ENCODE measurements around the gene EGFR.

EGFR gene

GRCh38 chr7:55198634-55199392, 180.0 kb downstream of the EGFR start:
- Histone ChIP-seq H3K27me3 (ENCODE audit: control insufficient read depth, insufficient read depth, low read length) (no peaks in the 10 kb centered on the region), H3K9ac (ENCODE audit: low read length) (no peak overlapping the region), H3K27ac (ENCODE audit: low read length) (no peak overlapping the region), H3K36me3 (ENCODE audit: control insufficient read depth, low read depth, low read length) (no peaks in the 10 kb centered on the region), H3K4me1 (ENCODE audit: control insufficient read depth, low read depth, low read length) (peaks cover under 1% of the 10 kb centered on the region), H3K4me3 (ENCODE audit: low read length) (no peak overlapping the region), H3K9me3 (ENCODE audit: control insufficient read depth, low read depth, low read length) (no peaks in the 10 kb centered on the region)

GRCh38 chr7:55199418-55199817, 180.6 kb downstream of the EGFR start:
- no peaks in the 10 kb centered on the region for H3K27me3 ChIP-seq (ENCODE audit: control insufficient read depth, insufficient read depth, low read length)
- H3K9ac ChIP-seq (ENCODE audit: low read length), result no peak overlapping the region
- no peak overlapping the region for H3K27ac ChIP-seq (ENCODE audit: low read length)
- no peaks in the 10 kb centered on the region for H3K4me1 ChIP-seq (ENCODE audit: control insufficient read depth, low read depth, low read length)
- H3K4me3 ChIP-seq (ENCODE audit: low read length), result no peak overlapping the region
- peaks cover 3% of the 10 kb centered on the region for H3K36me3 ChIP-seq (ENCODE audit: control insufficient read depth, low read depth, low read length)
- H3K9me3 ChIP-seq (ENCODE audit: control insufficient read depth, low read depth, low read length), result no peaks in the 10 kb centered on the region

DNA sequence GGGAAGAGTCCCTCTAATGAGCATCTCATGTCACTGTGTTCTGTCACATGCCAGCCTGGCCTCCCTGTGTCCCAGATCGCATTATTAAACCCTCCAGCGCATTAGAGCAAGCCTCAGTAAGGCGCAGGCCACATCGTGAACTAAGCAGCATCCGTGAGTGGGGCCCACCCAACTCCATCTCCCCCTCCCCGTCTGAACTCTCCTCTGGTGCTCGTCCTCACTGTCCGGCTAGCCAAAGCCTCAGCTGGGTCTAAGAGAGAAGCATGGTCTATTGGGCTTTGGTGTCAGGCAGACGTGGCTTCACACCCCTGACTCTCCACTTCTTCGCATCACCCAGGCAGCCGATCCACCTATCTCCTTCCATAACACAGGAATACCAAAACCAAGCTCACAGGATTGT, 181.6 kb downstream of the EGFR start:
- no peak overlapping the region for H3K4me3 ChIP-seq (ENCODE audit: low read length)
- H3K9ac ChIP-seq (ENCODE audit: low read length), result no peak overlapping the region
- no peaks in the 10 kb centered on the region for H3K9me3 ChIP-seq (ENCODE audit: control insufficient read depth, low read depth, low read length)
- H3K4me1 ChIP-seq (ENCODE audit: control insufficient read depth, low read depth, low read length), result no peaks in the 10 kb centered on the region
- no peak overlapping the region for H3K27ac ChIP-seq (ENCODE audit: low read length)
- H3K27me3 ChIP-seq (ENCODE audit: control insufficient read depth, insufficient read depth, low read length), result no peaks in the 10 kb centered on the region
- peaks cover 3% of the 10 kb centered on the region for H3K36me3 ChIP-seq (ENCODE audit: control insufficient read depth, low read depth, low read length)

GRCh38 chr7:55202150-55202913, 183.5 kb downstream of the EGFR start:
- H3K9ac ChIP-seq (ENCODE audit: low read length), result no peak overlapping the region
- H3K4me3 ChIP-seq (ENCODE audit: low read length), result no peak overlapping the region
- peaks cover 3% of the 10 kb centered on the region for H3K36me3 ChIP-seq (ENCODE audit: control insufficient read depth, low read depth, low read length)
- no peaks in the 10 kb centered on the region for H3K9me3 ChIP-seq (ENCODE audit: control insufficient read depth, low read depth, low read length)
- H3K4me1 ChIP-seq (ENCODE audit: control insufficient read depth, low read depth, low read length), result no peaks in the 10 kb centered on the region
- no peaks in the 10 kb centered on the region for H3K27me3 ChIP-seq (ENCODE audit: control insufficient read depth, insufficient read depth, low read length)
- H3K27ac ChIP-seq (ENCODE audit: low read length), result no peak overlapping the region

DNA sequence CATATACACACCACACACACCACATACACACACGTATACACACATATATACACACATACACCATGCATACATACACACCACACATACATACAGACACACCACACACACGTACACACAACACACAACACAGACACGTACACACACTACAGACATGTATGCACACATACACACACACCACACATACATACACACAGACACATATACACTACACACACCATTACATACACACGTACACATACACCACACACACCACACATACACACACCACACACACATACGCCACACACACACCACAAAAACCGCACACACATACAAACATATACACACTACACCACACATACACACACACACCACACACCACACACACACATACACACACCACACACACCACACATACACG, 184.5 kb downstream of the EGFR start:
- no peaks in the 10 kb centered on the region for H3K4me1 ChIP-seq (ENCODE audit: control insufficient read depth, low read depth, low read length)
- no peak overlapping the region for H3K4me3 ChIP-seq (ENCODE audit: low read length)
- H3K9ac ChIP-seq (ENCODE audit: low read length), result no peak overlapping the region
- H3K9me3 ChIP-seq (ENCODE audit: control insufficient read depth, low read depth, low read length), result no peaks in the 10 kb centered on the region
- peaks cover 3% of the 10 kb centered on the region for H3K36me3 ChIP-seq (ENCODE audit: control insufficient read depth, low read depth, low read length)
- H3K27me3 ChIP-seq (ENCODE audit: control insufficient read depth, insufficient read depth, low read length), result no peaks in the 10 kb centered on the region
- no peak overlapping the region for H3K27ac ChIP-seq (ENCODE audit: low read length)

GRCh38 chr7:55205124-55205955, 186.5 kb downstream of the EGFR start:
- H3K36me3 ChIP-seq (ENCODE audit: control insufficient read depth, low read depth, low read length), result peaks cover 3% of the 10 kb centered on the region
- no peak overlapping the region for H3K4me3 ChIP-seq (ENCODE audit: low read length)
- no peaks in the 10 kb centered on the region for H3K9me3 ChIP-seq (ENCODE audit: control insufficient read depth, low read depth, low read length)
- no peaks in the 10 kb centered on the region for H3K27me3 ChIP-seq (ENCODE audit: control insufficient read depth, insufficient read depth, low read length)
- H3K9ac ChIP-seq (ENCODE audit: low read length), result no peak overlapping the region
- no peaks in the 10 kb centered on the region for H3K4me1 ChIP-seq (ENCODE audit: control insufficient read depth, low read depth, low read length)
- no peak overlapping the region for H3K27ac ChIP-seq (ENCODE audit: low read length)

GRCh38 chr7:55206235-55207029, 187.6 kb downstream of the EGFR start:
- Histone ChIP-seq H3K27ac (ENCODE audit: low read length) (no peak overlapping the region), H3K36me3 (ENCODE audit: control insufficient read depth, low read depth, low read length) (peaks cover 3% of the 10 kb centered on the region), H3K9me3 (ENCODE audit: control insufficient read depth, low read depth, low read length) (no peaks in the 10 kb centered on the region), H3K4me3 (ENCODE audit: low read length) (no peak overlapping the region), H3K27me3 (ENCODE audit: control insufficient read depth, insufficient read depth, low read length) (no peaks in the 10 kb centered on the region), H3K9ac (ENCODE audit: low read length) (no peak overlapping the region), H3K4me1 (ENCODE audit: control insufficient read depth, low read depth, low read length) (no peaks in the 10 kb centered on the region)

GRCh38 chr7:55207436-55208125, 188.8 kb downstream of the EGFR start:
- H3K27ac ChIP-seq (ENCODE audit: low read length), result no peak overlapping the region
- no peaks in the 10 kb centered on the region for H3K9me3 ChIP-seq (ENCODE audit: control insufficient read depth, low read depth, low read length)
- H3K36me3 ChIP-seq (ENCODE audit: control insufficient read depth, low read depth, low read length), result peaks cover 3% of the 10 kb centered on the region
- H3K27me3 ChIP-seq (ENCODE audit: control insufficient read depth, insufficient read depth, low read length), result no peaks in the 10 kb centered on the region
- H3K4me1 ChIP-seq (ENCODE audit: control insufficient read depth, low read depth, low read length), result no peaks in the 10 kb centered on the region
- H3K9ac ChIP-seq (ENCODE audit: low read length), result no peak overlapping the region
- H3K4me3 ChIP-seq (ENCODE audit: low read length), result no peak overlapping the region

DNA sequence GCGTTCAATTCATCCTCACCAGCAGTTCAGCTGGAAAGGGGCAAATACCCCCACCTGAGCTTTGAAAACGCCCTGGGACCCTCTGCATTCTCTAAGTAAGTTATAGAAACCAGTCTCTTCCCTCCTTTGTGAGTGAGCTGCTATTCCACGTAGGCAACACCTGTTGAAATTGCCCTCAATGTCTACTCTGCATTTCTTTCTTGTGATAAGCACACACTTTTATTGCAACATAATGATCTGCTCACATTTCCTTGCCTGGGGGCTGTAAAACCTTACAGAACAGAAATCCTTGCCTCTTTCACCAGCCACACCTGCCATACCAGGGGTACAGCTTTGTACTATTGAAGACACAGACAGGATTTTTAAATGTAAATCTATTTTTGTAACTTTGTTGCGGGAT, 190.5 kb downstream of the EGFR start:
- no peak overlapping the region for H3K27ac ChIP-seq (ENCODE audit: low read length)
- no peaks in the 10 kb centered on the region for H3K36me3 ChIP-seq (ENCODE audit: control insufficient read depth, low read depth, low read length)
- H3K27me3 ChIP-seq (ENCODE audit: control insufficient read depth, insufficient read depth, low read length), result no peaks in the 10 kb centered on the region
- no peaks in the 10 kb centered on the region for H3K4me1 ChIP-seq (ENCODE audit: control insufficient read depth, low read depth, low read length)
- H3K4me3 ChIP-seq (ENCODE audit: low read length), result no peak overlapping the region
- no peak overlapping the region for H3K9ac ChIP-seq (ENCODE audit: low read length)
- no peaks in the 10 kb centered on the region for H3K9me3 ChIP-seq (ENCODE audit: control insufficient read depth, low read depth, low read length)

DNA sequence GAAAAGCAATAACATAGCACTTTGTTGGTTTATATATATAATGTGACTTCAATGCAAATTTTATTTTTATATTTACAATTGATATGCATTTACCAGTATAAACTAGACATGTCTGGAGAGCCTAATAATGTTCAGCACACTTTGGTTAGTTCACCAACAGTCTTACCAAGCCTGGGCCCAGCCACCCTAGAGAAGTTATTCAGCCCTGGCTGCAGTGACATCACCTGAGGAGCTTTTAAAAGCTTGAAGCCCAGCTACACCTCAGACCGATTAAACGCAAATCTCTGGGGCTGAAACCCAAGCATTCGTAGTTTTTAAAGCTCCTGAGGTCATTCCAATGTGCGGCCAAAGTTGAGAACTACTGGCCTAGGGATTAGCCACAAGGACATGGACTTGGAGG, 191.4 kb downstream of the EGFR start:
- no peaks in the 10 kb centered on the region for H3K4me1 ChIP-seq (ENCODE audit: control insufficient read depth, low read depth, low read length)
- H3K36me3 ChIP-seq (ENCODE audit: control insufficient read depth, low read depth, low read length), result no peaks in the 10 kb centered on the region
- no peak overlapping the region for H3K27ac ChIP-seq (ENCODE audit: low read length)
- no peaks in the 10 kb centered on the region for H3K27me3 ChIP-seq (ENCODE audit: control insufficient read depth, insufficient read depth, low read length)
- H3K4me3 ChIP-seq (ENCODE audit: low read length), result no peak overlapping the region
- no peak overlapping the region for H3K9ac ChIP-seq (ENCODE audit: low read length)
- H3K9me3 ChIP-seq (ENCODE audit: control insufficient read depth, low read depth, low read length), result no peaks in the 10 kb centered on the region

Data from iPS-18a (cell line).